ENCODE results near the gene IRF4.
"Not testable (repeated sequence)": the region's sequence is repeated elsewhere in the genome, so short reads cannot be mapped to it uniquely, and the experiment has no call there.

Gene IRF4

DNA sequence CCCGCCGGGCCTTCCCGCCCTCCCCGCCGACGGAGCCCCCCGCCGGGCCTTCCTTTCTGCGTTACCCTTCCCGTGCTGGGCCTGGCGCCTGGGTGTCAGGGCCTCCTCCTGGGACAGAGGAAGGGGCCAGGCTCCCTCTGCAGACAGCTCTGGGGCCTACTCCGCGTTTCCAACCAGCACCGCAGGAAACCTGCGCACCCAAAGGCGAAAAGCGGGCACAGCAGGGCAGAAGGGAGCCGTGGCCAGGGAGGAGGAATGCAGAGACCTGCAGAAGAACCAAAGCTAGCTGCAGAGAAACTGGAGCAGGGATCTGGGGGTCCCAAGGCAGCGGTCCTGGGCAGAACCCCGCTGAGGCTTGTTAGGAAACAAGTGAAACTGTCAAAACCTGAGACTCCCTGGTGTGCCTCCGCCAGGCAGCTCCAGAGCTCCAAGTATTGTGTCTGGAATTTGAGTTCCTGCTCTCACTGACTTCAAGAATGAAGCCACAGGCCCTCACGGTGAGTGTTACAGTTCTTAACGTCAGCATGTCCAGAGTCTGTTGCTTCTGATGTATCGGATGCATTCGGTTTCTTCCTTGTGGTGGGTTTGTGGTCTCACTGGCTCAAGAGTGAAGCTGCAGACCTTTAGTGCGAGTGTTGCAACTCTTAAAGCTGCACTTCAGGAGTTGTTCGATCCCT lies 33.3 kb downstream of the IRF4 start:
- no peak overlapping the region for H3K4me3 ChIP-seq (ENCODE audit: low read depth, low read length)
- TF ChIP-seq, protein P1, sequence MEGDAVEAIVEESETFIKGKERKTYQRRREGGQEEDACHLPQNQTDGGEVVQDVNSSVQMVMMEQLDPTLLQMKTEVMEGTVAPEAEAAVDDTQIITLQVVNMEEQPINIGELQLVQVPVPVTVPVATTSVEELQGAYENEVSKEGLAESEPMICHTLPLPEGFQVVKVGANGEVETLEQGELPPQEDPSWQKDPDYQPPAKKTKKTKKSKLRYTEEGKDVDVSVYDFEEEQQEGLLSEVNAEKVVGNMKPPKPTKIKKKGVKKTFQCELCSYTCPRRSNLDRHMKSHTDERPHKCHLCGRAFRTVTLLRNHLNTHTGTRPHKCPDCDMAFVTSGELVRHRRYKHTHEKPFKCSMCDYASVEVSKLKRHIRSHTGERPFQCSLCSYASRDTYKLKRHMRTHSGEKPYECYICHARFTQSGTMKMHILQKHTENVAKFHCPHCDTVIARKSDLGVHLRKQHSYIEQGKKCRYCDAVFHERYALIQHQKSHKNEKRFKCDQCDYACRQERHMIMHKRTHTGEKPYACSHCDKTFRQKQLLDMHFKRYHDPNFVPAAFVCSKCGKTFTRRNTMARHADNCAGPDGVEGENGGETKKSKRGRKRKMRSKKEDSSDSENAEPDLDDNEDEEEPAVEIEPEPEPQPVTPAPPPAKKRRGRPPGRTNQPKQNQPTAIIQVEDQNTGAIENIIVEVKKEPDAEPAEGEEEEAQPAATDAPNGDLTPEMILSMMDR (IDR thresholded peaks at IDR 0.05; ENCODE audit: borderline replicate concordance, insufficient read depth, low read depth, low read length), result no peak

DNA sequence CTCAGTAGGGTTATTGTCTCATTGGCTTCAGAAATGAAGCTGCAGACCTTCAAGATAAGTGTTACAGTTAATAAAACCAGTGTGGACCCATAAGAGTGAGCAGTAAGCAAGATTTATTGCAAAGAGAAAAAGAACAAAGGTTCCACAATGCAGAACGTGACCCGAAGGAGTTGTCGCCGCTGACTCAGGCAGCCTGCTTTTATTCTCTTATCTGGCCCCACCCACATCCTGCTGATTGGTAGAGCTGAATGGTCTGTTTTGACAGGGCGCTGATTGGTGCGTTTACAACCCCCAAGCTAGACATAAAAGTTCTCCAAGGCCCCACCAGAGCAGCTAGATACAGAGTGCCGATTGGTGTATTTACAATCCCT lies 33.9 kb downstream of the IRF4 start:
- H3K4me3 ChIP-seq (ENCODE audit: low read depth, low read length), result not testable (repeated sequence)

DNA sequence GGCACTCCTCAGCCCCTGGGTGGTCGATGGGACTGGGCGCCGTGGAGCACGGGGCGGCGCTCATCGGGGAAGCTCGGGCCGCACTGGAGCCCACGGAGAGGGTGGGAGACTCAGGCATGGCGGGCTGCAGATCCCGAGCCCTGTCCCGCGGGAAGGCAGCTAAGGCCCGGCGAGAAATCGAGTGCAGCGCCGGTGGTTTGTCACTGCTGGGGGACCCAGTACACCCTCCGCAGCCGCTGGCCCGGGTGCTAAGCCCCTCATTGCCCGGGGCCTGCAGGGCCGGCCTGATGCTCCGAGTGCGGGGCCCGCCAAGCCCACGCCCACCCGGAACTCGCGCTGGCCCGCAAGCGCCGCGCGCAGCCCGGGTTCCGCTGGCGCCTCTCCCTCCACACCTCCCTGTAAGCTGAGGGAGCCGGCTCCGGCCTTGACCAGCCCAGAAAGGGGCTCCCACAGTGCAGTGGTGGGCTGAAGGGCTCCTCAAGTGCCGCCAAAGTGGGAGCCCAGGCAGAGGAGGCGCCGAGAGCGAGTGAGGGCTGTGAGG lies 34.7 kb downstream of the IRF4 start:
- H3K4me3 ChIP-seq (ENCODE audit: low read depth, low read length), result not testable (repeated sequence)

DNA sequence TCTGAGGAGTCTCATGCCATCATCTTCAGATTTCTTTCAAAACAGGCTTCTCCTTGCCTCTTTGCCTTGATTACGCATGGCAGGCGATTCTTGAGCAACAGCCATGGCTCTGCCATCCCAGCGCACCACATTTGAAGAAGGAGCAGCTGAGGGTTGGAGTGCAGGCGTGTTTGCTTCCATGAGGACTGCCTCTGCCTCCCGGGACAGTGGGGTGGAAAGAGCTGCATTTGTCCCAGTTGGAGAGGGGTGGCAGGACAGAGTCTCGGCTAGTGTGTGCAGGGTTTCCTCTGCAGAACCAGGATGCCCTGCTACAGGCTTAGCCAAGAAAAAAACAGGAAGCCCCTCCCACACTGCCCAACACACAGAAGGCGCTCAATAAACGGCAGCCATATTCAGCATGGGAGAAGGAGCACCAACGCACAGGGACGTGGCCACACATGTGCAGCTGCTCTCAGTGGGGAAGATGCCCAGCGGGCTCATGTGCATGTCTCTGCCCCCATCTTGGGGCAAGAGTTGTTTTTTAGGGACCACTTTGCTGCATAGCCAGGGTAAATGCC lies 36.6 kb downstream of the IRF4 start:
- H3K4me3 ChIP-seq (ENCODE audit: low read depth, low read length), result no peak overlapping the region
- TF ChIP-seq, protein P1 (IDR thresholded peaks at IDR 0.05; ENCODE audit: borderline replicate concordance, insufficient read depth, low read depth, low read length), result no peak

DNA sequence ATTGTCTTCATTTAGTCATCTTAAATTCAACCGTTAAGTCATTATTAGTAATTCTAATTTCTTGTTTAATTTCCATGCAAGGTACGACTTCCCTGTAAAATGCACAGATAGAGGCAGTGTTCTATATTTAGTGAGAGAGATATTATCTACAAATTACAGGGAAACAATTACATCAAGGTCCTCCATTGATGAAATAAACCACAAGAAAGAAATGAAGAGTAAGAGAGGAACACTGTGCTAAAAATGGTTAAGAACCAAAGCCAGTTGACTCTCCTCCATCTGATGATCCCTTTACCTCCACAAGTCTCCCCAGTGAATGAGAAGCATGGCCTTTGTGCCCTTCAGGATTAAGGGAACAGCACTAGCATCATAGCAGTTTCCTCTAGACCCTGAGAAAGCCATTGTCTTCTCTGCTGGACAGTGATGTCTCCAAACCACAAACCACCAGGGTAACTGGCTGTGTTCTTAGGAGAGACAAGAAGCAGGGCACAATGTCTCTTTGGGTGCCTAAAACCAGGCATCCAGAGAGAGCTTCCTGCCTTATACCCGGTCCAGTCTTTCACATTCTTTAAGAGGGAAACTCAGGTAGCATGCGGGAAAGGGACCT lies 38.1 kb downstream of the IRF4 start:
- TF ChIP-seq, protein P1 (IDR thresholded peaks at IDR 0.05; ENCODE audit: borderline replicate concordance, insufficient read depth, low read depth, low read length), result no peak
- no peak overlapping the region for H3K4me3 ChIP-seq (ENCODE audit: low read depth, low read length)

DNA sequence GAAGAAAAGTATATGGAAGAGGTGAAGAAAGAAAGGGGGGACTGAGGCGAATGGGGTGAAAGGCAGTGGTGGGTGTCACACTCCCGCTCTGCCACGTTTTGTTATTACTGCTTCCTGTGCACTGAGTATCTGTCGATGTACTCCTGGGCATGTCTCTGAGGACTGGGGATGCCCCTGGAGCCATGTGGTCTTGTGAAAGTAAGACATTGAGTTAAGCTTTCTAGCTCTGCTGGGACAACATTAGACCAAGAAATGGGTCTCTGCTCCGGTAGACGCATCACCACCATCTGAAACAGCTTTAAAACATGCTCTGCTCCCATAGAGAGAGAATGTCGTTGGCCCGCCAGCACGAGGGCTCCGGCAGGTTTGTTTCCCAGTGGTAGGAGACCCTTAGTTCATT lies 40.0 kb downstream of the IRF4 start:
- no peak overlapping the region for H3K4me3 ChIP-seq (ENCODE audit: low read depth, low read length)
- TF ChIP-seq, protein P1 (IDR thresholded peaks at IDR 0.05; ENCODE audit: borderline replicate concordance, insufficient read depth, low read depth, low read length), result no peak

DNA sequence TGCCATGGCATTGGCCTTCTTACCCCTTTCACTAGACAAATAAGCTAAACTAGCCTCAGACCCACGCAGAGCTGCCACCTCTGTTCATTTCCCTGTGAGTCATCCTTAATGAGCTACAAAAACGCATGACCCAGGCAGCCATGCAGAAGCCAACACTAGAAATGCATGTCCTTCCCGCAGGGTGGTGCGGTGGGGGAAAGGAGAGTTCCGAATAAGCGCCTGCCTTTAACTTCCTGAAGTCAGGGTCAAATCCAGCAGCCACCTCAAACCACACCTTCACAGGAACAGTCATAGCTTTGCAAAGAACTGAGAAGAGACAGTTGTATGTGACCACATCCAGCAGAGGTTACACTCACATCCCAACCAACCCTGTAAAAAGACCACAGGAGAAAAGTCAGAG lies 40.4 kb downstream of the IRF4 start:
- TF ChIP-seq, protein P1 (IDR thresholded peaks at IDR 0.05; ENCODE audit: borderline replicate concordance, insufficient read depth, low read depth, low read length), result no peak
- no peak overlapping the region for H3K4me3 ChIP-seq (ENCODE audit: low read depth, low read length)

DNA sequence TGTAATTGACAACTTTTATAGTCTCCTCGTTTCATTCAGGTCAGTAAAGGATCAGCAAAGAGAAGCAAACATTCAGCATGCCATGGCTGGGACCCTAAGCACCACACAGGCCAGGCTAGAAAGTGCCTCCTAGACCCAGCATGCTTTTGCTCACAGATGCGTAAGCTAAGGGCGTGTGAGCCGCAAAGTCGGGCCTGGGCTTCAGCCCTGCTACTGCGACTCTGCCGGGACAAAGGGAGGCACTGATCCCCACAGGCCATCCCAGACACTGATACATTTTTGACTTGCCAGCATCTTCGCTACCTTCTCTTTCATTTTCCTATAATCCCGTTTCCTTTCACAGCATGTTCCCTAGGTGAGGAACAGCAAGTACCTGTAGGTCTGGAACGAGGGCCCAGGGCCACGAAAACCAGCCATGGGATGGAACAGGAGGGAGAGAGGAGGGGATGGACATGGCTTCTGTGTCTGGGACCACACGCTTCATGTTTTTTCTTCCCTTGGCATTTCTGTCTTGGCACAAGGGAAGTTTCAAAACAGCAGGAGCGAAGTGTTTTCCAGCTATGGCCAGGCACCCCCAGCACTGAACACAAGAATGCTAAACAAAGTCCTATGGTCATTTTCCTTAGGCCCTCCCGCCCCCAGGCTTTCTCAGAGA lies 42.6 kb downstream of the IRF4 start:
- no peak overlapping the region for H3K4me3 ChIP-seq (ENCODE audit: low read depth, low read length)
- TF ChIP-seq, protein P1 (IDR thresholded peaks at IDR 0.05; ENCODE audit: borderline replicate concordance, insufficient read depth, low read depth, low read length), result no peak
